IPS-11a (cell line): ENCODE results near the gene COPE.

ENCODE experiments used
- H3K4me3 ChIP-seq: one replicate; pipeline ENCODE4 v1.5.1; 2013; ENCODE audit warnings: low read depth, low read length, control low read depth

The COPE gene

DNA sequence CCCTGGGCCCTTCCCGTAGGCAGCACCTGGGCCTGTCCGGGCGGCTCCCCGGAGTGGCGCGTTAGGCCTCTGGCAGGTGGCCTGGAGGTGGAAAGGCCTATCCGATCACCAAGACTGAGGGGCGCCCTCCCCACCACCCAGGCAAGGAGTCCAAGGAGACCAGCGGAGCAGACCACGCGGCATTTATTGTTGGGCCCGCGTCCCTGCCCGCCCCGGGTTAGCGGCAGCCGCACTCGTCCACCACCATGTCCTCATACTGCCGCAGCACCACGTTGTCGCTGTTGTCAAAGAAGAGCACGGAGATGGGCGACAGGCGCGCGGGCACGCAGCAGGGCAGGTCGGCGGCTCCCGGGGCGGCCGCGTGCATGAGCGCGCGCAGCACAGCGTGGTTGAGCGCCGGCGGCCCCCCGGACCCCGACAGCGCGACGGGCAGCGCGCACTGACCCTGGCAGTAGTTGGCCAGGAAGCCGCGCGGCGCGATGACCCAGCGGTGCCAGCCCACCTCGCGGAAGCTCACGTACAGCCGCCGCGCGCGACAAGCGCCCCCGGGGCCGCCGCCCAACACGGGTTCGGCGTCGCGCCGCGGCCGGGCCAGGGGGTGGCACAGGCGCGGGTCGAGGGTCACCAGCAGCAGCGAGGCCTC is 50.7 kb downstream of the COPE start:
- no peak overlapping the region for H3K4me3 ChIP-seq

DNA sequence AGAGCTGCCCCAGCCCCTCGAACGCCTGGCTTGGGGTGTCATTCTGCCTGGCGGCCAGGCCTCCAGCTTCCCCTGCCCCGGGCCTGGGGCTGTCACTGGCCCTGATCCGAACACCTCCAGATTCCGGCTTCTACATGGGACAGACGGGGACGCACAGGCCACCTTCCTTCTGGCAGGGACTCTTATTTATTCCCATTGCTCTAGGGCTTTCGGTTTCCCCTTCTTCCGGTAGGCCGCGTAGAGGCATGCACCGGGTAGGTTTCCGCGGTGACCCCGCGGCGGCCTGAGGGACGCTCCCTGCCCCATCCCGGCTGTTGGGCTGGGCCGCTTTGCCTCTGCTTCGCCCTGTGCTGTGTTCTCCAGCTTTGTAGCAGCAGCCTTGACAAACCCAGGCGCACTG is 51.4 kb downstream of the COPE start:
- H3K4me3 ChIP-seq = no peak overlapping the region

DNA sequence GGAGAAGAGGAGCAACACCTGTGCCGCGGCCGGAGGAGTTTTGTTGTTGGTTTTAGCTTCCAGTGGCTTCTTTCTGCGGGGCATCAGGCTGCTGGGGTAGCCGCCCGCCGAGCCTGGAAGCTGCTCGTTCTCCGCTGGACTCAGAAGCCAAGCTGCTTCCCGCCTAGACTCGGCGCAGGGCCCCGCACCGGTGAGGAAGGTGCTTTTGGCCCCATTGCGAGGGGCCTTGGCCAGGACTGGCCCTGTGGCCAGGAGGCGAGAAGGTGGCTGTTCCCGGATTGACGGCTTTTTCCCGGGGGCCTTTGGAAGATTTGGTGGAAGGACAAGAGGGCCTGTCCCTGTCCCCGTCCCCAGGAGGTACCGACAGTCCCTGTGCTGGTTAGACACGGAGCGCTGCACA is 52.0 kb downstream of the COPE start:
- H3K4me3 ChIP-seq = no peak overlapping the region

DNA sequence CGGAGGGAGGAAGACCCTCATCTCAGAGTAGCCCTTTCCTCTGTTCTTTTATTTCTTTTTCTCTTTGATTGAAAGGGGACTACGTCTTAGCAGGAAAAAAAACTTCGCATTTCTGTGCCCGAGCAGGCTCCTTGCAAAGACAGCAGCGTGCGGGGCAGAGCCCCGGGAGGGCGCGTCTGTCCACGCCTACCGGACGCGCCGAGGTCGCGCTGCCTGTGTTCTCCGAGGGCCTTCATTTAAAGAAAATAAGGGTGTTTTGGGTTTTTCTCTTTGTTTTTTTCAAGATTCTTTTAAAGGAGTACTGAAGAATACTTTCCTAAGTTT is 52.4 kb downstream of the COPE start:
- H3K4me3 ChIP-seq = no peak overlapping the region

DNA sequence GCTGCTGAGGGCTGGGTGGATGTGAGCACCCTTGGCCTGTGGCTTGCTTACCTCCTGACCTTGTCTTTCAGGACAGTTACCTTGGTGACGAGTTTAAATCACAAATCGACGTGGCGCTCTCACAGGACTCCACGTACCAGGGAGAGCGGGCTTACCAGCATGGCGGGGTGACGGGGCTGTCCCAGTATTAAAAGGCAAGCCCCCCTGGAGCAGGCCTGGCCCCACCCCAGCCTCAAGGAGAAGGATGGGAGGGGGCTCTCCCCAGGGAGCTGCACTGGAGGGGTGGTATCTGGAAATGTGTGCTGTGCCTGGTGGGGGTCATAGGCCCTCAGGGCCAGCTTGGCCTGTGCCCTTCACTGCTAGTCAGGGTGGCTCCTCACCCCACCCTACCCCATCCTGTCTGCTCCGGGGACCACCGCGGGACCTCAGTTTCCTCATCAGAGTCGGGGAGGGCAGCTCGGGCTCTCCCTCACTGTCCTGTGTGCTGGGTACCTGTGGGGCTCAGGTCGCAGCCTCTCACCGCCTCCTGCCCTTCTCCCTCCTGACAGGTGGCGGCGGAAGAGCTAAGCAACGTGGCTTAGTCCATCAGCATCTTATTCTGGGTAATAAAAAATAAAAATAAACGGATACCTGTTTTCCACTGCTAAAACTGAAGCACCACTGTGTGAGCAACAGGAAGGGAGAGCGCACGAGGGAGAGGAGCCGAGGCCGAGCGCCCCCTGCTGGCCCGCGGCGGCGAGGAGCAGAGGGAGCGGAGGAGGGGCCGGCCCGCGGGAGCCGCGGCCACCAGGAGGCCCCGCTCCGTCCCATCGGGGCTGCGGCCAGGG is 53.0 kb downstream of the COPE start:
- no peak overlapping the region for H3K4me3 ChIP-seq

DNA sequence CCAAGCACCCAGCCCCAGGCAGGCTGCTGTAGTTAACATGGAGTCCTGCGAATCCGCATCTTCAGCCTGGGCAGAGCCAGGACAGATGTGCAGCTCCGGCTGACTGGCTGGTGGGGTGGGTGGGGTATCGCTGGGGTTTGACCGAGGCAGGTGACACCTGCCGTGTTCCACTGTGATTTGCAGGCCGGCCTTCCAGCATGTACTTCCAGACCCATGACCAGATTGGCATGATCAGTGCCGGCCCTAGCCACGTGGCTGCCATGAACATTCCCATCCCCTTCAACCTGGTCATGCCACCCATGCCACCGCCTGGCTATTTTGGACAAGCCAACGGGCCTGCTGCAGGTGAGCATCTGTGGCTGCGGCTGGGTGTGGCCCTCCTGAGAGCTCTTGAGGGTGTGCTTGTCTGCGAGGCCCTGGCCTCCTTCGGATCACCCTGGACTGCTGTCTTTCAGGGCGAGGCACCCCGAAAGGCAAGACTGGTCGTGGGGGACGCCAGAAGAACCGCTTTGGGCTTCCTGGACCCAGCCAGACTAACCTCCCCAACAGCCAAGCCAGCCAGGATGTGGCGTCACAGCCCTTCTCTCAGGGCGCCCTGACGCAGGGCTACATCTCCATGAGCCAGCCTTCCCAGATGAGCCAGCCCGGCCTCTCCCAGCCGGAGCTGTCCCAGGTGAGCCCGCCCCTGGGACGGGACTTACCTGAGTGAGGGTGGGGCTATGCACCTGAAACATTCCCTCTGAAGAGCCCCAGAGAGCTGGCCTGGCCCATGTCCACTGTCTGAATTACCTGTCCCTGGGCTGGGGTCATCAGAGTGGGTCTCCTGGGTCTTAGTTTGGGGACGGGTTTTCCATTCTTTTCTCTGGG is 53.8 kb downstream of the COPE start:
- H3K4me3 ChIP-seq = no peak overlapping the region

DNA sequence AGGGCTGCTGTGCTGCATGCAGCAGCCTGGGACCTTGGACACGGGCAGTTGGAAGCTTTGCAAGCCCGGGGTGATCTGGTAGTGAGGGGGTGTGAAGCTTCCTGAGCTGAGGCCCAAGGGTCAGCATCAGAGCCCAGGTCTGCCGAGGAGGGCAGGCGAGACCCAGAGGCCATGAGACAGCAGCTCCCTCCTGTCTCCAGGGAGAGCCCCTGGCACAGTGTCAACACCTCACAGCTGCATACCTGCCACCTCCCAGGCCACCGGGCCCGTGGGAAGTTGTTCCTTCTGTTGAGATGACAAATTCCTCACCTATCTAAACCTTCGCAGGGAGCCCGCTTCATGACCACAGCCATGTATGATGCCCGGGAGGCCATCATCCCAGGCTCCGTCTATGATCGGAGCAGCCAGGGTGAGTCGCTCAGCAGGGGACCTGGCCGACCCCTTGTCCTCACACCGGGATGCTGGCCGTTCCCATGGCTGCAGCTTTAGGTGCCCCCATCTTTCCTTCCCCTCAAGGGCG is 55.3 kb downstream of the COPE start:
- H3K4me3 ChIP-seq = no peak overlapping the region

DNA sequence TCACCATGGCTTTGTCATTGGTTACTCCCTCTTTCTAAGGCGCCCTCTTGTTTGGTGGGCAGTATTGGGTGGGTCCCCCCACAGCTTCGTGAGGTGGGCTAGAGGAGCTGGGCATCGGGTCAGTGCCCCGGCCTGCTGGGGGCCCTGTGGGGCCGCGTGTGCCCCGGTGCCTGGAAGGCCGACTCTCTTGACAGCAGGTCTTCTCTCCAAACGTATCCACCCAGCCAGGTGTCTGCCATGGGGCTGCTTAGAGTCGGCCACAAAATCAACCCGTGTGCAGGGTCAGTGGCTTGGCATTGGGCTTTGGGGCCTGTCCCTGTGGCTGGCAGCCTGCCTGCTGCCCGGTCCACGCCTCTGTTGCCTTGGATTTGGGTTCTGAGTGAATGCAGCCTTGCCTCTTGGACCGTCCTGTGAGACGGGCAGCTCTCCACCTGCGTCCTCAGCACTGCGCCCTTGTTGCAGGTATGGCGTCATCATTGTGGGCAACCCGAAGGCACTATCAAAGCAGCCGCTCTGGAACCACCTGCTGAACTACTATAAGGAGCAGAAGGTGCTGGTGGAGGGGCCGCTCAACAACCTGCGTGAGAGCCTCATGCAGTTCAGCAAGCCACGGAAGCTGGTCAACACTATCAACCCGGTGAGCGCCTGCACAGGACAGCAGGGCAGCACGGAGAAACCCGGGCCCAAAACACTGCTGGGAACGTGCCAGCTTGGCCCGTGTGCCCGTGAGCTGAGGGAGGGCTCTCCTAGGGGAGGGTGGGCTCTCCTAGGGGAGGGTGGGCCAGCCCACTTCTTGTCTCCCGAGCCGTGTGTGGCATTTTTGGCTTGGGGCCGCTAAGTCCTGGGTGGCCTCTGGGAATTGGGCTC is 56.0 kb downstream of the COPE start:
- H3K4me3 ChIP-seq = no peak overlapping the region

DNA sequence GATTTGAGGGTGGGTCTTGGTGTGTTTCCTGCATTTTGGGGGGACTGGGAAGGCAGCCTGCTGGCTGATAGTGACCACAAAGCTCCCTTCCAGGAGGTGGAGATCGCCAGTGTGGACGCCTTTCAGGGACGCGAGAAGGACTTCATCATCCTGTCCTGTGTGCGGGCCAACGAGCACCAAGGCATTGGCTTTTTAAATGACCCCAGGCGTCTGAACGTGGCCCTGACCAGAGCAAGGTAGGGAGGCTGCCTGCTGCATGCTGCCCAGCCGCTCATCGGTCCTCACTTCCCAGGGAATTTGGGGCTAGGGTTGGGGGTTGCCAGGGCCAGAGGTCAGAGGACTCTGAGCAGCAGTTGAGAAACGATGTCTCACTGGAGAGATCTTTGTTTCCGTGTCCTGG is 57.3 kb downstream of the COPE start:
- no peak overlapping the region for H3K4me3 ChIP-seq

DNA sequence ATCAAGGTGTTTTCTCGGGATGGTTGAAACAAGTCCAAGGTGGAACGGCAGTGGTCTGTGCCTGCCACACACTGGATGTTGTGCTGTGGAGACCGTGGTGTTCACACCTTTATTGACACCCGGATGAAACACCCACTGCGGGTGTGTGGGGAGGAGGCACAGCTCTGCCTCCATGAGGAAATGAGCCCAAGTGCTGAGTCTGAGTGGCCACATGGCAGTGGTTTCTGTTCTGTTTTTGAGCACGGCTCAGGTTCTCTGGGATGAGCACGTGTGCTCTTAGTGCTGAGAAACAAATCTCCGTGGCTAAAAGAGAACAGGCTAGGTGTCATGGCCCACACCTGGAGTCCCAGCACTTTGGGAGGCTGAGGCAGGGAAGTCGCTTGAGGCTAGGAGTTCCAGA is 58.0 kb downstream of the COPE start:
- no peak overlapping the region for H3K4me3 ChIP-seq

DNA sequence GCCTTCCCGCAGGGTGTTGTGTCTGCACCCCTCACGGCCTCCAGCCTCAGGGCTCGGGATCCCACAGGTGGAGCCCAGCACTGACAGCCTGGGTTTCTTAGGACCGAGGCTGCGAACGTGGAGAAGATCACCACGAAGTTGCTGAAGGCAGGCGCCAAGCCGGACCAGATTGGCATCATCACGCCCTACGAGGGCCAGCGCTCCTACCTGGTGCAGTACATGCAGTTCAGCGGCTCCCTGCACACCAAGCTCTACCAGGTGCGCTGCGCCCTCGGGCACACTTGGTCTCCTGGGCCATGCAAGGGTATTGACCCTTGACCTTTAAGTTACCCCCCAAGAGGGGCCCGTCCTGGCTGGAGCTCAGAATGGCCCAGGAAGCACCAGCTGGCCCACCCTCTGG is 58.5 kb downstream of the COPE start:
- H3K4me3 ChIP-seq = no peak overlapping the region

DNA sequence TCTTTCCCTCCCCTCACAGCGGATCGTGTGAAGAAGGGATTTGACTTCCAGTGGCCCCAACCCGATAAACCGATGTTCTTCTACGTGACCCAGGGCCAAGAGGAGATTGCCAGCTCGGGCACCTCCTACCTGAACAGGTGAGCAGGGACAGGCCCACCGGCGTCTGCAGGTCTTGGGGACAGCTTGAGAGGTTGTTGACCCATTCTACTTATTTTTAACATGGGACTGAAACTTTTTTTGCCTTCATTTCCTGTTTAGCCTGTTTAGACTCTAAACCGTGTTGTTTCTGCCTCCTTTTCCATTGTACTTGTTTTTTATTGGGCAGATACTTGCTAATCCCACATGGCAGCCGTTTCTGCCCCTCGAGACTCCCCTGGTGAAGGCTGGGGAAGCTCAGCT is 58.9 kb downstream of the COPE start:
- no peak overlapping the region for H3K4me3 ChIP-seq

DNA sequence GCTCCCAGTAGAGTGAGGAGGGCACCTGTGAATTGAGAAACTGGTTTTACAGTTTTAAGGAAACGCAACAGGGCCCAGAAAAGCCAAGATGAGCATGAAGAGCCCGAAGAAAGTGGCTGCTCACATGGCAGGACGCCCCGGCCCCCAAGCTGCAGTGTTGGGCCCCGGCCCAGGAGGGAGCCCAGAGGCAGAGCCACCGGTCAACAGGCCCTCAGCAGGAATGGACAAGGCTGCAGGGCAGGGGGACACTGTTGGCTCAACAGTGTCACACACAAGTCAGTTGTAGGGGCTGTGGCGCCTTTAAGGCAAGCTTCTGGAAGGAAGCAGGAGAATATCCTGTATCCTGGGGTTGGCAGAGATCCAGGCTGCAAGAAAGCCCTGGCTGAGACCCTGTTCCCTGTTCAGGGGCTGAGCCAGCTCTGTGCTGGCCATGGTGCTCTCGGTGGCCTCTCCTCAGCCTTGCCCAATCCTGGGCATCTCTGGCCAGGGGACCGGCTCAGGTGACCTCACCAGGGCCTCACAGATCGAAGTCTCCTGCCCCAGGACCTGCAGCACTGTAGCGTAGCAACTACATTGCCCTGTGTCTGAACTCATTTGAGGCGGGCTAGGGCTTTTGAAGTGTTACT is 59.4 kb downstream of the COPE start:
- no peak overlapping the region for H3K4me3 ChIP-seq

DNA sequence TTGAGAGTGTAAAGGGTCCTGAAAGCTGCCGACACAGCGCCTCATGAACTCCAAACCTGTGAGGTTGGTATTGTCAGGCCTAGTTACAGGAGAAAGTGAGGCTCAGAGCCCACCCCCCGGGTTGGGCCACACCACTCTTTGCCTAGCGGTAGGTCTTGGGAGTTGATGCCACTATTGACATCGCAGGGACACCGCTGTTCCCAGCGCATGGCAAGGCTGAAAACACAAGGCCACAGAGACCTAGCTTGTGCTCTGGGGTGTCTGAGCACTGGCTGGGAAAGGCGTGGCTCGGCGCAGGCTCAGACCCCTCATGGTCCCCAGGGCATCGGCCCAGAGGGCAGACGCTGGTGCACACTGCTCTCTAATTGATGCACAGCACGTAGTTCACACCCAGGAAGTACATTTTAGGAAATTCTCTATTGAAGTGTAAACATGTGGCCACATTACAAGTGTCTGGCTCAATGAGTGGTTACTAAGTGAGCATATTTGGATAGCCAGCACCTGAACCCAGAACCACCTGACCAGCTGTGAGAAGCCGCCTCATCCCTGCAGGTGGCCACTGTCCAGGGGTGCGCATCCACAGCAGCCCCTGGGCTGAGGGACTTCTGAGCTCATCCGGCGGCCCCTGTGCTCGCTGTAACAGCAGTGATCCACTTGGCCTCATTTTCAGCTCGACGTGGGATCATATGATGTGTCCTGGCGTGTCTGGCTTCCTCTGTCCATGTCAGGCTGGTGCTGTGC is 60.1 kb downstream of the COPE start:
- no peak overlapping the region for H3K4me3 ChIP-seq

DNA sequence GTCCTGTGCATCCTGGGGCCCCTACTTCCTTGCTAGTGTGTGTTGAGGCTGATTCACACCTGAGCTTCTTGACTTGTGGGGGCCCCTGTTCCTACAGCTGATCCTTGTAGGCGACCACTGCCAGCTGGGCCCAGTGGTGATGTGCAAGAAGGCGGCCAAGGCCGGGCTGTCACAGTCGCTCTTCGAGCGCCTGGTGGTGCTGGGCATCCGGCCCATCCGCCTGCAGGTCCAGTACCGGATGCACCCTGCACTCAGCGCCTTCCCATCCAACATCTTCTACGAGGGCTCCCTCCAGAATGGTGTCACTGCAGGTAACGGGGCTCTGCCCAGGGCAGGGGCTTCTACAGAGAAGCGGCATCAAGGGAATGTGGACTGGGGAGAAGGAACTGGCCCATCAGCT is 62.0 kb downstream of the COPE start:
- H3K4me3 ChIP-seq = no peak overlapping the region

DNA sequence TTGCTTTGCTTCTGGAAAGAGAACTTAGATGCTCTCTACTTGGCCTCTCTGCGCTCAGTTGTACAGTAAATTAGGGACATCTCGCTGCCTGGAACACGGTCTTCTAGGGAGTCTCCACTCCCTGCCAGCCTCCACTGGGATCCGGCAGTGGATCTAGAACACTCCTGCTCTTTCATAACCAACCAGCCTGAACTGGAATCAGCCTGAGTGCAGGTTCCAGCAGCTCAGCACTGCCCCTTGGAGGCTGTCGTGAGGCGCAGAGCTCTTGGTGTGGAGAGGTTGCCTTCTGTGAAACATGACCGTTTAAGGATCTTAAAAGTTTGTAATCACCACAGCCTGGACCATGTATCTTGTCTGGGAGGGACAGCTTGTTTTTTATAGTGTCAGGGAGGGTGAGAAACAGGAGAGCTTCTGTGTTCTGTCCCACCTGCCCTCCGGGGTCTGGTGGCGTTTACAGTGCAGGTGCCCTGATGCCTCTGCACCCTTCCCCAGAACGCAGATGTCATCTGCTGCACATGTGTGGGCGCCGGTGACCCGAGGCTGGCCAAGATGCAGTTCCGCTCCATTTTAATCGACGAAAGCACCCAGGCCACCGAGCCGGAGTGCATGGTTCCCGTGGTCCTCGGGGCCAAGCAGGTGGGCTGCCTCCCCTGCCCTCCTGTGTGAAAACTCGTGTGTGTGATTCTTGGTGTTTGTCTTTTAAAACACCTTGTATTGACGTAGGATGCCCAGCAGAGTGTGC is 62.6 kb downstream of the COPE start:
- H3K4me3 ChIP-seq = no peak overlapping the region

DNA sequence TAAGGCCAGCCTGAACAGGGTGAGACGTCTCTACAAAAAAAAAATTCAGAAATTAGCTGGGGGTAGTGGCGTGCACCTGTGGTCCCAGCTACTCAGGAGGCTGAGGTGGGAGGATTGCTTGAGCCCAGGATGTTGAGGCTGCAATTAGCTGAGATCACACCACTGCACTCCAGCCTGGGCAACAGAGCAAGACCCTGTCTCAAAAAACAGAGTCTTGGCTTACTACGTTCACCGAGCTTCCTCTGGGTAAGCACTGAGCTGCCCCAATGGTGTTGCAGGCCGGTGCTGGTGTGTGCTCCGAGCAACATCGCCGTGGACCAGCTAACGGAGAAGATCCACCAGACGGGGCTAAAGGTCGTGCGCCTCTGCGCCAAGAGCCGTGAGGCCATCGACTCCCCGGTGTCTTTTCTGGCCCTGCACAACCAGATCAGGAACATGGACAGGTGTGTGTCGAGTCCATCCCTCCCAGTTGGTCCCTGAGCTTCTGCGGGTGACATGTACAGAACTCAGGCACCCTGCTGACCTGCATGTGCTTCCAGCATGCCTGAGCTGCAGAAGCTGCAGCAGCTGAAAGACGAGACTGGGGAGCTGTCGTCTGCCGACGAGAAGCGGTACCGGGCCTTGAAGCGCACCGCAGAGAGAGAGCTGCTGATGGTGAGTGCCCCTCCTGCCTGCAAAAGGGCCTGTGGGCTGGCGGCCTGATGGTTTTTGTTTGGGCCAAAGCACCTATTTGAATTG is 63.4 kb downstream of the COPE start:
- no peak overlapping the region for H3K4me3 ChIP-seq

DNA sequence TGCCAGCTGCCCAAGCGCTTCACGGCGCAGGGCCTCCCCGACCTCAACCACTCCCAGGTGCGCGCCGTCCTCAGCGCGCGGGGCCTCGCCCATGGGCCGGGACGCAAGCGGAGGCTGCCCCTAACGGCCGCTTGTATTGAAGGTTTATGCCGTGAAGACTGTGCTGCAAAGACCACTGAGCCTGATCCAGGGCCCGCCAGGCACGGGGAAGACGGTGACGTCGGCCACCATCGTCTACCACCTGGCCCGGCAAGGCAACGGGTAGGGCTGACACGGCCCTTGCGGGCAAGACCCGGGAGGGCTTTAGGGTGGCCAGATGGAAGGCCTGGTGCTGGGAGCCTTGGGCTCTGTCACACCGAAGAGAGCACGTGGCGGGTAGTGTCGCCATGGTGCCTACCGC is 64.2 kb downstream of the COPE start:
- no peak overlapping the region for H3K4me3 ChIP-seq
